Measurements from ENCODE around the gene BMP8A. TPM values are rescaled to one million over a fixed set of nuclear protein-coding genes. Genes with fewer than 3 reads are reported as not detected.
A peak's percentile ranks its signal among the peaks of the same experiment; 100 is the strongest.
"Not testable (repeated sequence)": the region's sequence is repeated elsewhere in the genome, so short reads cannot be mapped to it uniquely, and the experiment has no call there.

The BMP8A gene
- polyA plus RNA-seq, 1 donor (not counting 4 experiments of a cell fraction or from before 2014, with no cell fraction given) = not detected

GRCh38 chr1:39490596-39491145 lies 765 bp upstream of the BMP8A start:
- no peak for TF ChIP-seq CTCF (optimal IDR thresholded peaks at IDR 0.05 in 1 of 3, IDR thresholded peaks at IDR 0.05 in 1 of 3, conservative IDR thresholded peaks at IDR 0.05 in 1 of 3; ENCODE audit: extremely low read depth in 1 of 3, insufficient read depth in 2 of 3, low read length in 3 of 3)
- no peak for TF ChIP-seq EZH2 (IDR thresholded peaks at IDR 0.05; ENCODE audit: low read length)
- Histone ChIP-seq H3K9me3 (ENCODE audit: control insufficient read depth, low read depth, low read length) (no peaks in the 10 kb centered on the region), H3K4me1 (ENCODE audit: control insufficient read depth, extremely low read depth, insufficient read depth, low read length) (no peaks in the 10 kb centered on the region), H3K9ac (ENCODE audit: control insufficient read depth, extremely low read depth, insufficient read depth, low read length) (no peak overlapping the region), H3K4me3 (ENCODE audit: control insufficient read depth in 2 of 3, extremely low read depth in 1 of 3, insufficient read depth in 2 of 3, low read depth in 1 of 3, low read length in 3 of 3) (peak overlapping the region; percentile 14 to 27 (median 22)), H3K27me3 (ENCODE audit: control insufficient read depth, extremely low read depth, insufficient read depth, low read length) (peaks cover 18% of the 10 kb centered on the region), H2AFZ (ENCODE audit: control insufficient read depth, low read length) (no peak overlapping the region), H3K9me1 (ENCODE audit: control insufficient read depth, extremely low read depth, insufficient read depth, low read length) (no peaks in the 10 kb centered on the region), H3K27ac (ENCODE audit: control insufficient read depth, insufficient read depth, low read length) (no peak overlapping the region), H3K4me2 (ENCODE audit: control insufficient read depth, extremely low read depth, insufficient read depth, low read depth, low read length) (peak overlapping the region; percentile 48), H4K20me1 (ENCODE audit: control insufficient read depth, extremely low read depth, insufficient read depth, low read length) (no peaks in the 10 kb centered on the region), H3K36me3 (ENCODE audit: control insufficient read depth in 2 of 2, extremely low read depth in 1 of 2, insufficient read depth in 2 of 2, low read length in 2 of 2) (peaks cover 3 to 12% of the 10 kb centered on the region in 2 experiments), H3K79me2 (ENCODE audit: control insufficient read depth, insufficient read depth, low read length) (no peaks in the 10 kb centered on the region)
- FAIRE-seq (no peak), DNase-seq (ENCODE audit: low read depth, low spot score) (no peak)
- dilution Hi-C loops (cut with MboI; ENCODE audit: extremely low pct_ligation_motif_present, low sequenced_read_pairs) = no loop called here

- H2AFZ ChIP-seq (ENCODE audit: control insufficient read depth, low read length); H3K9me3 ChIP-seq (ENCODE audit: control insufficient read depth, low read depth, low read length); H3K4me1 ChIP-seq (ENCODE audit: control insufficient read depth, extremely low read depth, insufficient read depth, low read length); H3K27ac ChIP-seq (ENCODE audit: control insufficient read depth, insufficient read depth, low read length); dilution Hi-C loops (cut with MboI; ENCODE audit: extremely low pct_ligation_motif_present, low sequenced_read_pairs); H3K36me3 ChIP-seq (ENCODE audit: control insufficient read depth in 2 of 2, extremely low read depth in 1 of 2, insufficient read depth in 2 of 2, low read length in 2 of 2); DNase-seq (ENCODE audit: low read depth, low spot score); H3K79me2 ChIP-seq (ENCODE audit: control insufficient read depth, insufficient read depth, low read length); H4K20me1 ChIP-seq (ENCODE audit: control insufficient read depth, extremely low read depth, insufficient read depth, low read length); H3K4me2 ChIP-seq (ENCODE audit: control insufficient read depth, extremely low read depth, insufficient read depth, low read depth, low read length); H3K9ac ChIP-seq (ENCODE audit: control insufficient read depth, extremely low read depth, insufficient read depth, low read length); H3K4me3 ChIP-seq (ENCODE audit: control insufficient read depth in 2 of 3, extremely low read depth in 1 of 3, insufficient read depth in 2 of 3, low read depth in 1 of 3, low read length in 3 of 3); FAIRE-seq; H3K9me1 ChIP-seq (ENCODE audit: control insufficient read depth, extremely low read depth, insufficient read depth, low read length): not testable (repeated sequence)
- peaks cover 18% of the 10 kb centered on the region for H3K27me3 ChIP-seq (ENCODE audit: control insufficient read depth, extremely low read depth, insufficient read depth, low read length)
- peak; percentile 56 for TF ChIP-seq EZH2 (IDR thresholded peaks at IDR 0.05; ENCODE audit: low read length)
These were observed 944 bp downstream of the BMP8A start for GRCh38 chr1:39492118-39493042.

- H3K9me3 ChIP-seq (ENCODE audit: control insufficient read depth, low read depth, low read length); H3K27ac ChIP-seq (ENCODE audit: control insufficient read depth, insufficient read depth, low read length); H3K36me3 ChIP-seq (ENCODE audit: control insufficient read depth in 2 of 2, extremely low read depth in 1 of 2, insufficient read depth in 2 of 2, low read length in 2 of 2); dilution Hi-C loops (cut with MboI; ENCODE audit: extremely low pct_ligation_motif_present, low sequenced_read_pairs); H3K79me2 ChIP-seq (ENCODE audit: control insufficient read depth, insufficient read depth, low read length); H2AFZ ChIP-seq (ENCODE audit: control insufficient read depth, low read length); H3K4me2 ChIP-seq (ENCODE audit: control insufficient read depth, extremely low read depth, insufficient read depth, low read depth, low read length); H4K20me1 ChIP-seq (ENCODE audit: control insufficient read depth, extremely low read depth, insufficient read depth, low read length); H3K4me3 ChIP-seq (ENCODE audit: control insufficient read depth in 2 of 3, extremely low read depth in 1 of 3, insufficient read depth in 2 of 3, low read depth in 1 of 3, low read length in 3 of 3); FAIRE-seq; DNase-seq (ENCODE audit: low read depth, low spot score); H3K4me1 ChIP-seq (ENCODE audit: control insufficient read depth, extremely low read depth, insufficient read depth, low read length); H3K9me1 ChIP-seq (ENCODE audit: control insufficient read depth, extremely low read depth, insufficient read depth, low read length); H3K9ac ChIP-seq (ENCODE audit: control insufficient read depth, extremely low read depth, insufficient read depth, low read length): not testable (repeated sequence)
- H3K27me3 ChIP-seq (ENCODE audit: control insufficient read depth, extremely low read depth, insufficient read depth, low read length) = peaks cover 18% of the 10 kb centered on the region
These were observed 1.8 kb downstream of the BMP8A start for GRCh38 chr1:39493043-39493810.

Data from keratinocyte (primary cell).